Measurements from ENCODE around the gene COL24A1. TPM values are rescaled to one million over a fixed set of nuclear protein-coding genes. Genes with fewer than 3 reads are reported as not detected.

The COL24A1 gene
- total RNA-seq, 1 donor from 2014 or later = 0.21 TPM

DNA sequence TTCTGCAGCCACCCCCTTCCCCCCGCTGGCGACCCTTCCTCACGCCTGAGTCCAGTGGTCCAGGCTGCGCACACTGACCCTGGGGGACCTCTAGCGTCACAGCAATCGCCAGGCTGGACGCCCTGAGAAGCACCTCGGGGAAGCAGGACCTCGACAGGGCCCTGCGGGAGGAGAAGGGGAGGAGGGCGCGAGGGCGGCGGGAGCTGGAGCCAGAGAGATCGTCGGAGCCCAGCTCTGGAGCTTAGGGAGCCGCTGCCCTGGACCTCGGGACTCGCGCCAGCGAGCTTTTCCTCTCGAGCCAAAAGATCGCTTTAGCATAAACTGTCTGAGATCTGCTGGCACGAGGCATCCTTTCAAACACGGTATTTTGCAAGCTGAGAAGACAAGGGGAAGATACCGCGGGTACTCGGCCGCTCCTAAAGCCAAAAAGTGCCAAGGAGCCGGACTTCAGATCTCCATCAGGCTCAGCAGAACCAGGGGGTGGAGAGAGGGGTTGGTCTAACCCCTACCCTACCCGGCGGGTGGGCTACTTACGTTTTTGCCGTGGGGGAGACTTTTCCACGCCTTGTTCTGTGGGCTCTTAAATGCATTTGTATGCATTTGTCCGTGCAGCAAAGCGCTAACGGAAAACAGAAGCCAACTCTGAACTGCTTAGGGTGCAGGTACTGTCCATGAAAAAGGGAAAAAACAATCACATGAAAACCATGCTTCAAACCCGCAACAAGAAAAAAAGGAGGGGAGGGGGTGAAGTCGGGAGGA is 586 bp downstream of the COL24A1 start:
- no peaks in the 10 kb centered on the region for H3K36me3 ChIP-seq (ENCODE audit: control insufficient read depth, insufficient read depth, low read length)
- peak overlapping the region; percentile 26 for H3K4me3 ChIP-seq (ENCODE audit: low read depth, low read length)
- peaks cover 14% of the 10 kb centered on the region for H3K27me3 ChIP-seq (ENCODE audit: control insufficient read depth, insufficient read depth, low read length)
- DNase-seq (ENCODE audit: low read depth) = no peak
- TF ChIP-seq, protein P1, sequence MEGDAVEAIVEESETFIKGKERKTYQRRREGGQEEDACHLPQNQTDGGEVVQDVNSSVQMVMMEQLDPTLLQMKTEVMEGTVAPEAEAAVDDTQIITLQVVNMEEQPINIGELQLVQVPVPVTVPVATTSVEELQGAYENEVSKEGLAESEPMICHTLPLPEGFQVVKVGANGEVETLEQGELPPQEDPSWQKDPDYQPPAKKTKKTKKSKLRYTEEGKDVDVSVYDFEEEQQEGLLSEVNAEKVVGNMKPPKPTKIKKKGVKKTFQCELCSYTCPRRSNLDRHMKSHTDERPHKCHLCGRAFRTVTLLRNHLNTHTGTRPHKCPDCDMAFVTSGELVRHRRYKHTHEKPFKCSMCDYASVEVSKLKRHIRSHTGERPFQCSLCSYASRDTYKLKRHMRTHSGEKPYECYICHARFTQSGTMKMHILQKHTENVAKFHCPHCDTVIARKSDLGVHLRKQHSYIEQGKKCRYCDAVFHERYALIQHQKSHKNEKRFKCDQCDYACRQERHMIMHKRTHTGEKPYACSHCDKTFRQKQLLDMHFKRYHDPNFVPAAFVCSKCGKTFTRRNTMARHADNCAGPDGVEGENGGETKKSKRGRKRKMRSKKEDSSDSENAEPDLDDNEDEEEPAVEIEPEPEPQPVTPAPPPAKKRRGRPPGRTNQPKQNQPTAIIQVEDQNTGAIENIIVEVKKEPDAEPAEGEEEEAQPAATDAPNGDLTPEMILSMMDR (IDR thresholded peaks at IDR 0.05; ENCODE audit: insufficient read depth, low read length, poor library complexity, severe bottlenecking) = no peak

DNA sequence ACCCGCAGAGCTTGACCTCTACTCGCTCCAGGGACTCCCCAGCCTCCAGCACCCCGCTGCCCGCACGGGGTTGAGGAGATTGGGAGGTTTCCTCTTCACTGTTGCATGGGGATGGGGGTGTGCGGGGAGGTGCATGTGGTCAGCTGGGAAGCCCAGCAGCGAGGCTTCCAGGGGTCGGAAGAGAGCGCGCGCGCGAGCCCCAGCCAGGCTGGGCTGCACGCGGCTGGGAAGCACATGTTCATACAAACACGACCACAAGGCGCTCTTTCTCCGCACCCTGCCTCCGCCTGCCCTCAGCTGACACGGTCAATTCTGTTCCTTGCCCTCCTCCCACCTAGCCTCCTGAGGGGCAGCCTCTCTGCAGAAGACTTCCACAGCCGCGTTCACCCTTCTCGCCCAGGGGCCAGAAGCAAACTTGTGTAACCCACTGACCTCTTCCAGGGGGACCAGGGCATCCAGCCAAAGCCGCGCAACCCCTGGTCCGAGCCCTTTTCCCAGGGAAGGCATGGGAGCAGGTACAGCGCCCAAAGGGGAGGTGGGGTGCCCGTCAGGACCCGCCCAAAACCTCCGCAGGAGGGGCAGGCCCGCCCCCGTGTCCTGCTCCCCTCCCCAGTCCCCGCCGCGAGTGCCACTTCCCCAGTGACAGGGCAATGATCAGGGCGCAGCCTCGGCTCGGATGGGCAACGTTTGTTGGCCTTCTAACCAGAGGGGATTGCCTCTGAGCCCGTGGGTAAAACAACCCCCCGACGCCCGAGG is 1.3 kb downstream of the COL24A1 start:
- H3K27me3 ChIP-seq (ENCODE audit: control insufficient read depth, insufficient read depth, low read length) = peaks cover 14% of the 10 kb centered on the region
- no peak for DNase-seq (ENCODE audit: low read depth)
- TF ChIP-seq, protein P1 (IDR thresholded peaks at IDR 0.05; ENCODE audit: insufficient read depth, low read length, poor library complexity, severe bottlenecking) = no peak
- peak overlapping the region; percentile 12 for H3K4me3 ChIP-seq (ENCODE audit: low read depth, low read length)
- no peaks in the 10 kb centered on the region for H3K36me3 ChIP-seq (ENCODE audit: control insufficient read depth, insufficient read depth, low read length)

DNA sequence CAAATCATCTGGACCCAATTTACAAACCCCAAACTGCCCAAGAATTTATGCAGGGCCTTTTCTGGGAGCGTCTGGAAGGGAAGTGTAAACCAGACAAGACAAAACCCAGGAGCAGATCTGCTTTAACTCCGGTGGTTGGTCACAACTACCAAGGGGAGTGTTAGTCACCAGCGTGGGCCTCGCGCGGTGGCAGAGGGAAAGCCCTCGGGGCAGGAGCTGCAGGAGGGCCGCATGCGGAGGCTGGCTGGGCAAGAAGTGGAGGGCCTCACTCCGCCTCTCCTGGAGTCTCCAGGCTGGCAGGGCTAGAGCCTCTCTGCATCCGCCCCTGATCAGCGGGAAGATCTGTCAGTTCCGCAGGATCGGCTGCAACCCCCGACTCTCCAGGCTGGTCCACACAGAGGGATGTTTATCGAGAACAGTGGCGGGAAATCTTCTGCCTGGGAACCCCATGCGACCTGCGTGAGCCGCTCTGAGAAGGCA is 2.0 kb downstream of the COL24A1 start:
- TF ChIP-seq, protein P1 (IDR thresholded peaks at IDR 0.05; ENCODE audit: insufficient read depth, low read length, poor library complexity, severe bottlenecking) = no peak
- H3K36me3 ChIP-seq (ENCODE audit: control insufficient read depth, insufficient read depth, low read length) = no peaks in the 10 kb centered on the region
- H3K4me3 ChIP-seq (ENCODE audit: low read depth, low read length) = no peak overlapping the region
- peaks cover 14% of the 10 kb centered on the region for H3K27me3 ChIP-seq (ENCODE audit: control insufficient read depth, insufficient read depth, low read length)
- no peak for DNase-seq (ENCODE audit: low read depth)

DNA sequence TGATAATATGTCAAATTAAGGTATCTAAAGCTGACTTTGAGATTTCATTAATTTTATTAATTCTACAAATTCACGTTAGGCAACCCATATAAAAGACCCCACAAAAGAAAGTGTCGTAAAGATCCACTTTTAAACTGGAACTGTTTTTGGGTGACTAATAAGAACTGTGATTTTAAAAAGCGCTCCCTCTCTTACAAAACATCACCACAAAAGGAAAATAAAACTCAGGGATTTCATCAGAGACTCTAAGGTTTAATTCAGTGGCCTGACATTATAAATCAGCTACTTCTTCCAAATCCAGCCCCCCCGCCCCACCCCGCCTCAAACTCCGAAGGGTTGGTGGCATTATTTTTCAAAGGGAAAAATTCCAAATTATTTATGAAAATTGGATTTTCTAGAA is 2.7 kb downstream of the COL24A1 start:
- DNase-seq (ENCODE audit: low read depth) = no peak

DNA sequence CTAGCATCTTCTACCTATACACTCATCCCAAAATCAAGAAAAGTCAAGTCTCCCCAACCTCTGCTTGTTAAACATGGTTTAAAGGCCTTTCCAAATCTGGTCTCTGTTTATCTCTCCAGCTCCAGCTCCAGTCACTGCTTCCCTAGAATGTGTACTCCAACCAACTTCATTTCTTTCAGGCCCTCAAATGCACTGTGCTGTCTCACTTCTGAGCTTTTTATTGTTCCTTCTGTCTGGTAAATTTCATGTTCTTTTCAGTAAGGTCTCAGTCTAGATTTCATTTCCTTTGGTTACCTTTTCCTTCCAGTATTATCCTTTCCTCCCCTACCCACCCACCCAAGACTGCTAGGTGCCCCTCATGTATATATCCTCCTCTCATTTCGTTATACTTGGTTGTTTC is 3.7 kb downstream of the COL24A1 start:
- H3K4me3 ChIP-seq (ENCODE audit: low read depth, low read length) = no peak overlapping the region
- TF ChIP-seq, protein P1 (IDR thresholded peaks at IDR 0.05; ENCODE audit: insufficient read depth, low read length, poor library complexity, severe bottlenecking) = no peak
- no peaks in the 10 kb centered on the region for H3K36me3 ChIP-seq (ENCODE audit: control insufficient read depth, insufficient read depth, low read length)
- peaks cover 14% of the 10 kb centered on the region for H3K27me3 ChIP-seq (ENCODE audit: control insufficient read depth, insufficient read depth, low read length)
- no peak for DNase-seq (ENCODE audit: low read depth)

More for the DNA sequence above, 2.7 kb downstream of the COL24A1 start:
- H3K27me3 ChIP-seq (ENCODE audit: control insufficient read depth, insufficient read depth, low read length) = peaks cover 14% of the 10 kb centered on the region
- TF ChIP-seq, protein P1 (IDR thresholded peaks at IDR 0.05; ENCODE audit: insufficient read depth, low read length, poor library complexity, severe bottlenecking) = no peak
- no peak overlapping the region for H3K4me3 ChIP-seq (ENCODE audit: low read depth, low read length)
- H3K36me3 ChIP-seq (ENCODE audit: control insufficient read depth, insufficient read depth, low read length) = no peaks in the 10 kb centered on the region

Data from kidney epithelial cell (primary cell).